Activated T-cell treated with anti-CD3 and anti-CD28 coated beads for 4 hours (primary cell): ENCODE results near the gene RNF144A.

ENCODE experiments used
- DNase-seq: peaks from one replicate; pipeline ENCODE4 v3.0.0-alpha.2; 2020

RNF144A gene

GRCh38 chr2:6951046-6951445 is 33.8 kb downstream of the RNF144A start:
- no peak for DNase-seq

DNA sequence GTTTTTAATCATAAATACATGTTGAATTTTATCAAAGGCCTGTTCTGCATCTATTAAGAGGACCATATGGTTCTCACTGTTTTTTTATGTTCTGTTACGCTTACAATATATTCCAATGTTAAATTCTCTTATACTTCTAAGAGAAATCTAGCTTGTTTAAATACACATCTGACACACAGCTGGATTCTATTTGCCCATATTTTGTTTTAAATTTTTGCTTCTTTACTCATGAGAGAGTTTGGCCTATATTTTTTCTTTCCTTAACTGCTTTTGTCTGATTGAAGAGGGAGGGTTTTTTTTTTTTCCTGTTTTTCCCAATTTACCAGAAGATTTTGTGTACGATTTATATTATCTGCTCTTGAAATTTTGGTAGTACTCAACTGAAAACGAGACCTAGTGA is 34.9 kb downstream of the RNF144A start:
- DNase-seq, result no peak

DNA sequence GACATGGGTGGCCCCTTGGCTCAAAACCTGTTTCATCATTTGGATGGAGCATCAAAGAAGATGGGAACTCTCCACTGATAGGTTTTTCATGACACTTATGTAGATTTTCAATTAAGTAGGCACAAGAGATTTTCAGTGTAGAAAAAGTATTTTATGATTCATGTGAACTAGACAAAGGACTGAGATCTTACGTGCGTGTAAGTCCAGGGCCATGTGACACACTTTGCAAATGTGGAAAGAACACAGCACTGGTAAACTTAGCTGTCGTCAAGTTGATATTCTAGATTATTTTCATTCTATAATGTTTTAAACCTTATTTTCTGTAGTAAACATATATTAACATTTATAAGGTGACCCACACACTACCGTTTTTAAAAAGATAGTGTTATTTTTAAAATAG is 37.4 kb downstream of the RNF144A start:
- DNase-seq, result no peak

DNA sequence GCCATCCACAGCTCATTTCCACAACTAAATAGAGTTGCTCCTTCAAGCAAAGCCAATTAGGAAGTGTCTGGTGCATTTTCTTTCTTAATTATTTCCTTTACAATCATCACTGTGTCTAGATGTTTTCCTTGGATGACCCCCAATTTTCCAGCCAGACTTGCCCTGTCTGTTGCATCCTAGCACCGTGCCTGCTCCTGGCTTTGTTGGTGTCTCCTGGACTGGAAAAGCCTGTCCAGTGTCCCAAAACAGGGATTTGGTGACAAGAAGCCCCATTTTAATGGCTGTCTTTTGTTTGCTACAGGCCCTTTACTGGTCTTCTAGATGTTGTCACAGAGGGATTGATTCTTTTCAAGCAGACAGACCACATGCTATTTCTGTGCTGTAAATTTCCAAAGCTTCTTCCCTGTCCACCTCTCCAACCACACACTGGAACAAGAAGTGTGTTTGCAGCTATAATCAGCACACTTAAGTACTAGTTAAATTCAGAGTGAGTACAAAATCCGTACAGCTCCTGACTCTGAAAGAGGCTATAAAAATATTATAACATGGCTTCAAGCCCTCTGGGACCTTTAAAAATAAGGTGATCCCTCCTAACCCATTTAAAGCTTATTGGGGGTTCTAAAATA is 38.4 kb downstream of the RNF144A start:
- no peak for DNase-seq

DNA sequence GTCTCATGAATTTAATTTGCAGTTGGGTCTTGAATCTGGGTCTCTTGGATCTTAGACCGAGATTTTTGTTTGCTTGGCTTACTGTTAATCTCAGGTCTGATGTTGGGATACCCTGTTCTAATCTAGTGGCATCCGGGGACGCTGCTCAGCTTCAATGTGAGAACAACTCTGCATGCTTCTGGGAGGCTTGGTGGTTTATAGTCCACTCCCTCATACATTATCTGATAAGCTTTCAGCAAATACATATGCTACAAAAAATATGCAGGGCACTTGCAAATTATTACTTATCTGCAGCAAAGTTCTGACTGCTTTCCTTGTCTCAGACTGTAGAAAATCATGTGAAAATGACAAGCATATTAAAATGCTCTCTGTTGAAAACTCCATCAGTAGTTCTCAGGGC is 39.4 kb downstream of the RNF144A start:
- DNase-seq, result no peak

DNA sequence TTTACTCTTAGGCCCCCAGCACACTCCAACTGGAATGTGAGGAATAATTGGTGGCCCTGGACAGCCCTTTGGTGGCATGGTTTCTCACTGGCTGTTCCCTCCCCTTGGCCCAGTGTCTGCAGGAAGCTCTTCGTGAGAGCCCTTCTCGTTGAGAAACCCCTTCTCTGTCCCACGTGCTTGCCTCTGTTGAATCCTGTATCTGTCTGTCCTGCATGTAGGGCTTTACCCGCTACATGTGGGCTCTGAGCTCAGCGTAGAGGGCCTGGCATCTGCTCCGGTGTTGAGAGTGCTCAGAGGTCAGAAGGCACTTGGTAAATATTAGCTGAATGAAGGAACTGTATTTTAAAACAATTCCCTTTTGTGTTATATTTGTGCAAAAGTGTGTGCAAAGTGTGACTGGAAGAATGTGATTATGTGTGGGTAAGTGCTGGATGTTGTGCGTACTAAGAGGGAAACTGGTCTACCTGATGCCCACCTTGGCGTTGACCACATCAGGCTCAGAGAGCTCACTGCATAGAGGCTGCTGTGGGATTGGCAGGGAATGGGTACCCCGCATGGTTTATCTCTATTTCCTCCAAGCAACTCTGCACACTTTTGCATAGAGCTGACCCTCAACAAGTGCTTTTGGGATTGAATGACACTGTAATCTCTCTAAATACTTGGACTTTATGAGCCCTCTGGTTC is 40.0 kb downstream of the RNF144A start:
- DNase-seq, result no peak

GRCh38 chr2:6957910-6958615 is 40.9 kb downstream of the RNF144A start:
- no peak for DNase-seq

DNA sequence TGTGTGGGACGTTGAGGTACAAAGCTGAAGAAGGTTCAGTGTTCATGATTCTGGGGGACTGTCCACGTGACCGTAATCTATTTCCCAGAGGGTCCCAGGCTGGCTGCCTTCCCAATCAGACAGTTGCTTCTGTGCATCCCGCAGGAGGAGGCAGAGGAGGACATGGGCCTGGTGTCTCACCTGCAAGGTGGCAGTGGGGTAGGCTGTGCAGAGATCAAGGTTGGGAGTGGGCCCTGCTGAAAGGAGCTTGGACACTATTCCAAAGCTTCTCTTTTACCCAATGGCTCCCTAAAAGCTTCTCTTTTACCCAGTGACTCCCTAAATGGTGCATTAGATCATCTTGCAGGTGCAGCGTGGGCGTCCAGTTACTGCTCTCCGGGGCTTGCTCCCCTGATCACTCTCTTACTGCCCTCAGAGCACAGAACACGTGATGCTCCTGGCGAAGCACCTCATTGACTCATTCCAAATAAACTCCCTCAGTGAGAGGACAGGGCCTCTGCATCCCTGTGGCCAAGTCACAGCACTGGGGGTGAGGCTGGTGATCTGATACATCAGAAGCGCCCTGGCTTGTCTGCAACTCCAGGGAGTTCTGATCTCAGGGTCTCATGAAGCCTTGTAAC is 41.5 kb downstream of the RNF144A start:
- DNase-seq, result no peak

GRCh38 chr2:6959751-6960150 is 42.5 kb downstream of the RNF144A start:
- no peak for DNase-seq

DNA sequence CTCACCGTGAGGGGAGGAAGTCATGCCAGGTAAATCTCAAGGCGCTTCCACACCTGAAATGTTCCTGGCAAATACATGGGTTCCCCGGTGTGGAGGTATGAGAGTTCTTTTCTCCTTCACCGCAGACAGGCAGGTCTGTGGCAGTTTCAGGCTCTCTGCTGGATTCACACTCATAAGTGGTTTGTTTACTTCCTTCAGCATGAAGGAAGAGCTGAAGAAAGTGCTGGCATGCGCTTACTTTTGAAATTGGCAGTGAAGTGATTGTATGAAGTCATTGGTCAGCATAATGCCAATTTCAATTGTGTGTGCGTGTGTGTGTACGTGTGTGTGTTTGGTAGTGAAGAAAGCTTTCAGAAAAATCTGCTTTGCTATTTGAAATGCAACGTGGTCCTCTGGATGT is 43.4 kb downstream of the RNF144A start:
- no peak for DNase-seq

GRCh38 chr2:6963727-6964126 is 46.5 kb downstream of the RNF144A start:
- DNase-seq, result no peak

- DNase-seq, result no peak
Measured at GRCh38 chr2:6965071-6965795, 48.0 kb downstream of the RNF144A start.

GRCh38 chr2:6966446-6966940 is 49.3 kb downstream of the RNF144A start:
- DNase-seq, result no peak

DNA sequence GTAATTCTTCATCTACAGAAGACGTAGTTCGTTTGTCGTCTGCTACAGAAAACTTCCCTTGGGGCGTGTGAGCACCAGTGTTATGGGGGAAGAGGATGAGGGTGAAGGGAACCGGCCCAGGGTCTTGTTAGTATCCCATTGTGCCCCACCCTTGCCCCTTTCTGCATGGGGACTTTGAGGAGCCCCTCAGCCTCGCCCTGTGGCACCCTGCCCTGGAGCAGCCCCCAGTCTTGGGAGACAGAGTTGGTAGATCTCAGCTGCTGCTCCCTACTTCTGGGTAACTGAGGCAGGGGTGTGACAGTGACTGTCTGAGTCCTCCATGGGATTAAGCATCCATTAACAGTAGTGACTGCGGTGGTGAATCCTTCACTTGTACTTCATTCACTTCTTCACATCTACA is 50.1 kb downstream of the RNF144A start:
- no peak for DNase-seq

DNA sequence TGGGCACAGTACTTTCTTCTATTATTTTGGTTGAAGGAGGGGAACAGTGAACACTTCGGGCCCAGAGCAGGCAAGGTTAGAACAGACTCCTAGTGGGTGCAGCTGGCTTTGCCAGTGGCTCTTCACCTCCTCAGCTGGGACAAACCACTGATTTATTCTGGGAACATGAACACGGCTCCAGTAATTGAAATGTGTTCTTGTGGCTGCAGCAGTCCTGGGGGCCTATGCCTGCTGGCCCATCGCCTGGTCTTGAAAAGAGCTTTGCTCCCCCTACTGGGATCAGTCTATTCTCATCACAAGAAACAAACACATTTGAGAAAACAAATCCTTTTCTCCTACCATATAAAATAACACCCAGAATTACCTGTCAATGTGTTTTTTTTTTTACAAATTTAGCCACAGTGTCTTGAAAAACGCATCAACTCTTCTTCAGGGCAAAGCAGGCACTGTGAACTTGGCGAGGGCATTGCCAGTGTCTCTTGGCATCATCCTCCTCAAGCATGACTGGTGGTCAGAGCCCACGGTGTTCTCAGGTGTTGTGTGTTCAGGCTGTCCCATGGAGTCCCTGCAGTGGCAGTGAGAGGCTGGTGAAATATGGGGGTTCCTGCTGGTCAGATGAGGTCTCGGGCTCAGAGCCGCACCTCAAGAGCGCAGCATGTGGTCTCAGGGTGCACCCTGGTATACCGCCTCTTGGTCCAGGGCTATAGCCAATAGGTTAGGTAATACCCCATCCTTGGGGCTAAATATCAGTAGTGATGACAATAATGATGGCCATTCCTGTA is 51.3 kb downstream of the RNF144A start:
- no peak for DNase-seq

DNA sequence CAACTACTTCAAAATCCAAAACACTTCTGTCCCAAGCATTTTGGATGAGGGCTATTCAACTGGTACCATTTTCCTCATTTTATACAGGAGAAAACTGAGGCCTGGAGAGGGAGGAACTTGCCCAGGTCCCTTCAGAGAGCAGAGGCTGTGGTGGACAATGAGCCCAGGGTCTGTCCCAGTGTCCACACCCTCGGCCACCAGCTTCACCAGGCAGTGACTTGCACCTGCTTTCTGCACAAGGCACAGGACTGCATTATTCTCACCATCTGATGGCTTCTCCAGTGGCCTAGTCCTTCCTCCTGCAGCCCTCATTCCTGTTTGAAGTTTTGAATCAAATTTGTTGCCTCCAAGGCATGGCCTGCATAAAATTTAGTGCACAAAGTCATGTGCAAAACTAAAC is 53.3 kb downstream of the RNF144A start:
- no peak for DNase-seq

- no peak for DNase-seq
Measured at GRCh38 chr2:6970976-6971480, 53.8 kb downstream of the RNF144A start.

- DNase-seq, result no peak
Measured at GRCh38 chr2:6971502-6971901, 54.3 kb downstream of the RNF144A start.

GRCh38 chr2:6972067-6972710 is 55.0 kb downstream of the RNF144A start:
- no peak for DNase-seq

GRCh38 chr2:6973895-6974545 is 56.8 kb downstream of the RNF144A start:
- no peak for DNase-seq

DNA sequence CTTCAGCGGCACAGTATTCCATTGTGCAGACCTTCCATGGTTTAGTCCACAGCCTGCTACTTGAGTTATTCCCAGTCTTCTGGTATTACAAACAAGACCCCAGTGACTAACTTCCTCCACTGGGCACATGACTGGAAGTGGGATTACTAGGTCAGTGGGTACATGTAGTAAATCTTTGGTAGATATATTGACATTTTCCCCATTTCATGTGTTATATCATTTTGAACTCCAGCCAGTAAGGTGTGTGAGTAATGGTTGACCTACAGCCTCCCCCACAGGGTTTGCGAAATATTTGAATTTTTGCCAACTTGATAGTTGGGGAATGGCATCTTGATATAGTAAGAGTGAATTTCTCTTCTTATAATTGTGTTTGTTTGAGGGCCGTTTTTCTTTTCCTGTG is 58.8 kb downstream of the RNF144A start:
- no peak for DNase-seq
